GM12891 (cell line): ENCODE results near the gene IFT25.
A peak's percentile ranks its signal among the peaks of the same experiment; 100 is the strongest.

Experiments
- DNase-seq: peaks from one replicate; pipeline ENCODE4 v3.0.0; 2011; ENCODE audit warnings: low spot score; ENCODE audit not compliant: insufficient read length
- FAIRE-seq: peaks from 2 replicates; lab custom pipeline; 2011; peaks lifted over from hg19 to GRCh38; lab: Jason Lieb, UNC
- PAX5 ChIP-seq: IDR thresholded peaks from 2 replicates; pipeline ENCODE4 v1.6.1; 2011; ENCODE audit warnings: low read length, moderate library complexity, mild to moderate bottlenecking; ENCODE audit not compliant: insufficient read depth, severe bottlenecking
- POLR2A ChIP-seq: IDR thresholded peaks from 2 replicates; pipeline ENCODE4 v1.6.1; 2011; ENCODE audit warnings: low read depth, low read length, control low read depth
- POLR2AphosphoS5 ChIP-seq: IDR thresholded peaks from 2 replicates; pipeline ENCODE4 v1.6.1; 2011; ENCODE audit warnings: low read depth, low read length, control low read depth
- POU2F2 ChIP-seq: IDR thresholded peaks from 2 replicates; pipeline ENCODE4 v1.6.1; 2011; ENCODE audit warnings: low read depth, mild to moderate bottlenecking, control low read depth, low read length, moderate library complexity
- SPI1 ChIP-seq: IDR thresholded peaks from 2 replicates; pipeline ENCODE4 v1.6.1; 2011; ENCODE audit warnings: low read depth, low read length, control low read depth
- TAF1 ChIP-seq: IDR thresholded peaks from 2 replicates; pipeline ENCODE4 v1.6.1; 2011; ENCODE audit warnings: low read depth, low read length, control low read depth

The IFT25 gene

GRCh38 chr1:53946252-53947171, 1.0 kb upstream of the IFT25 start, which contains the start of gene LRRC42:
Gene LRRC42 (plus strand): TSS chr1:53946350. CDS start chr1:53952000, 5,650 bp downstream.
- DNase-seq: no peak
- peak; percentile 96 for FAIRE-seq
- TF ChIP-seq SPI1 (no peak), POLR2A (no peak), TAF1 (no peak), PAX5 (no peak), POLR2AphosphoS5 (no peak), POU2F2 (no peak)

- no peak for FAIRE-seq
- TF ChIP-seq POU2F2 (no peak), POLR2AphosphoS5 (no peak), POLR2A (no peak), PAX5 (no peak), SPI1 (no peak), TAF1 (no peak)
These were observed 391 bp downstream of the IFT25 start for GRCh38 chr1:53945183-53945432.

GRCh38 chr1:53944469-53945182, 873 bp downstream of the IFT25 start:
- FAIRE-seq: peak; percentile 52
- TF ChIP-seq POLR2A: no peak
- TF ChIP-seq TAF1: no peak
- no peak for TF ChIP-seq SPI1
- TF ChIP-seq POLR2AphosphoS5: no peak
- no peak for TF ChIP-seq PAX5
- no peak for TF ChIP-seq POU2F2
- DNase-seq: no peak

More at GRCh38 chr1:53945183-53945432, 391 bp downstream of the IFT25 start:
- no peak for DNase-seq

GRCh38 chr1:53943490-53944043, 1.9 kb downstream of the IFT25 start:
- no peak for FAIRE-seq

GRCh38 chr1:53943090-53943489, 2.4 kb downstream of the IFT25 start:
- FAIRE-seq (no peak), DNase-seq (no peak)
- TF ChIP-seq POLR2AphosphoS5 (no peak), POLR2A (no peak), SPI1 (no peak), POU2F2 (no peak), PAX5 (no peak), TAF1 (no peak)

More at GRCh38 chr1:53943490-53944043, 1.9 kb downstream of the IFT25 start:
- no peak for TF ChIP-seq POU2F2
- TF ChIP-seq TAF1: no peak
- no peak for TF ChIP-seq PAX5
- TF ChIP-seq POLR2AphosphoS5: no peak
- TF ChIP-seq SPI1: no peak
- no peak for TF ChIP-seq POLR2A
- DNase-seq: no peak

- TF ChIP-seq TAF1 (no peak), POU2F2 (no peak), POLR2AphosphoS5 (no peak), POLR2A (no peak), PAX5 (no peak), SPI1 (no peak)
- FAIRE-seq (peak; percentile 78), DNase-seq (no peak)
These were observed 3.2 kb downstream of the IFT25 start for GRCh38 chr1:53942127-53942957.

GRCh38 chr1:53938136-53938830, 7.2 kb downstream of the IFT25 start:
- FAIRE-seq (peak; percentile 26), DNase-seq (no peak)
- TF ChIP-seq POLR2A (no peak), SPI1 (no peak), TAF1 (no peak), POU2F2 (no peak), PAX5 (no peak), POLR2AphosphoS5 (no peak)

GRCh38 chr1:53936430-53936829, 9.1 kb downstream of the IFT25 start:
- DNase-seq (no peak), FAIRE-seq (no peak)
- TF ChIP-seq POLR2A: no peak
- no peak for TF ChIP-seq POU2F2
- no peak for TF ChIP-seq PAX5
- no peak for TF ChIP-seq POLR2AphosphoS5
- no peak for TF ChIP-seq SPI1
- TF ChIP-seq TAF1: no peak
